Germinal center (tissue), 1 donor: Measurements from ENCODE around the gene CDH4.

Experiments used
- DNase-seq: peaks from one replicate; pipeline ENCODE4 v3.0.0; 2012; ENCODE audit warnings: mixed read lengths, low spot score

The CDH4 gene

GRCh38 chr20:61301711-61302525 is 49.9 kb downstream of the CDH4 start:
- no peak for DNase-seq

- DNase-seq = no peak
Observed at GRCh38 chr20:61303217-61303616, 51.2 kb downstream of the CDH4 start.

GRCh38 chr20:61303675-61304074 is 51.6 kb downstream of the CDH4 start:
- DNase-seq = no peak

- no peak for DNase-seq
Observed at GRCh38 chr20:61304750-61305149, 52.7 kb downstream of the CDH4 start.

- no peak for DNase-seq
Observed at GRCh38 chr20:61306937-61307475, 54.9 kb downstream of the CDH4 start.

- DNase-seq = no peak
Observed at GRCh38 chr20:61307686-61308476, 55.8 kb downstream of the CDH4 start.

- no peak for DNase-seq
Observed at GRCh38 chr20:61308477-61308774, 56.4 kb downstream of the CDH4 start.

GRCh38 chr20:61310954-61311353 is 58.9 kb downstream of the CDH4 start:
- no peak for DNase-seq

- no peak for DNase-seq
Observed at GRCh38 chr20:61311656-61312387, 59.8 kb downstream of the CDH4 start.

GRCh38 chr20:61312925-61313324 is 60.9 kb downstream of the CDH4 start:
- DNase-seq = no peak

GRCh38 chr20:61313396-61313795 is 61.3 kb downstream of the CDH4 start:
- no peak for DNase-seq

- DNase-seq = no peak
Observed at GRCh38 chr20:61314326-61315010, 62.4 kb downstream of the CDH4 start.

GRCh38 chr20:61315319-61315718 is 63.3 kb downstream of the CDH4 start:
- no peak for DNase-seq

- DNase-seq = no peak
Observed at GRCh38 chr20:61316346-61316745, 64.3 kb downstream of the CDH4 start.

GRCh38 chr20:61317966-61318530 is 66.0 kb downstream of the CDH4 start:
- no peak for DNase-seq

- DNase-seq = no peak
Observed at GRCh38 chr20:61320691-61321425, 68.8 kb downstream of the CDH4 start.

GRCh38 chr20:61321481-61321880 is 69.4 kb downstream of the CDH4 start:
- no peak for DNase-seq

- DNase-seq = no peak
Observed at GRCh38 chr20:61322151-61322865, 70.2 kb downstream of the CDH4 start.

- DNase-seq = no peak
Observed at GRCh38 chr20:61324906-61325305, 72.8 kb downstream of the CDH4 start.

- DNase-seq = no peak
Observed at GRCh38 chr20:61325718-61326117, 73.7 kb downstream of the CDH4 start.
